PC-9 (cell line): Measurements from ENCODE around the gene HIGD2B.
"Not testable (repeated sequence)": the region's sequence is repeated elsewhere in the genome, so short reads cannot be mapped to it uniquely, and the experiment has no call there.

ENCODE experiments used
- EZH2 ChIP-seq: fragments of 200-600 bp; sonication (generic); IDR thresholded peaks from 2 replicates; pipeline ENCODE4 v1.8.0; 2017; ENCODE audit warnings: antibody characterized with exemption, low read depth
- TF ChIP-seq, protein P1 (sequence below): fragments of 200-600 bp; sonication (generic); conservative IDR thresholded peaks from 2 replicates; pipeline ENCODE4 v1.6.1; 2017; ENCODE audit warnings: mixed run types, antibody characterized with exemption, mild to moderate bottlenecking, moderate library complexity

GRCh38 chr15:72661081-72661480 lies 24.9 kb downstream of the HIGD2B start:
- TF ChIP-seq EZH2 = not testable (repeated sequence)
- TF ChIP-seq, protein P1, sequence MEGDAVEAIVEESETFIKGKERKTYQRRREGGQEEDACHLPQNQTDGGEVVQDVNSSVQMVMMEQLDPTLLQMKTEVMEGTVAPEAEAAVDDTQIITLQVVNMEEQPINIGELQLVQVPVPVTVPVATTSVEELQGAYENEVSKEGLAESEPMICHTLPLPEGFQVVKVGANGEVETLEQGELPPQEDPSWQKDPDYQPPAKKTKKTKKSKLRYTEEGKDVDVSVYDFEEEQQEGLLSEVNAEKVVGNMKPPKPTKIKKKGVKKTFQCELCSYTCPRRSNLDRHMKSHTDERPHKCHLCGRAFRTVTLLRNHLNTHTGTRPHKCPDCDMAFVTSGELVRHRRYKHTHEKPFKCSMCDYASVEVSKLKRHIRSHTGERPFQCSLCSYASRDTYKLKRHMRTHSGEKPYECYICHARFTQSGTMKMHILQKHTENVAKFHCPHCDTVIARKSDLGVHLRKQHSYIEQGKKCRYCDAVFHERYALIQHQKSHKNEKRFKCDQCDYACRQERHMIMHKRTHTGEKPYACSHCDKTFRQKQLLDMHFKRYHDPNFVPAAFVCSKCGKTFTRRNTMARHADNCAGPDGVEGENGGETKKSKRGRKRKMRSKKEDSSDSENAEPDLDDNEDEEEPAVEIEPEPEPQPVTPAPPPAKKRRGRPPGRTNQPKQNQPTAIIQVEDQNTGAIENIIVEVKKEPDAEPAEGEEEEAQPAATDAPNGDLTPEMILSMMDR = not testable (repeated sequence)
